Spinal cord (tissue), 10 donors: Measurements from ENCODE around the gene ENOX1. TPM values are rescaled to one million over a fixed set of nuclear protein-coding genes. Genes with fewer than 3 reads are reported as not detected.

Experiments used
- DNase-seq, 6 donors: peaks; one replicate each; pipeline versions ENCODE4 v3.0.0 to v3.0.0-alpha.2; 2013 to 2015; ENCODE audit warnings: low spot score in 6 of 6, low read depth in 4 of 6
- H3K27ac ChIP-seq: one replicate; pipeline ENCODE4 v1.5.1; 2013; ENCODE audit warnings: low read depth, low read length, control low read depth
- H3K27me3 ChIP-seq: one replicate; pipeline ENCODE4 v1.6.1; 2013; ENCODE audit warnings: low read length; ENCODE audit not compliant: control insufficient read depth, insufficient read depth
- H3K36me3 ChIP-seq: one replicate; pipeline ENCODE4 v1.6.1; 2013; ENCODE audit warnings: low read length; ENCODE audit not compliant: control insufficient read depth, insufficient read depth
- H3K4me1 ChIP-seq: one replicate; pipeline ENCODE4 v1.6.1; 2013; ENCODE audit warnings: low read length; ENCODE audit not compliant: control insufficient read depth, insufficient read depth
- H3K4me3 ChIP-seq: one replicate; pipeline ENCODE4 v1.5.1; 2013; ENCODE audit warnings: low read depth, low read length, control low read depth
- H3K9me3 ChIP-seq: one replicate; pipeline ENCODE4 v1.6.1; 2013; ENCODE audit warnings: low read length; ENCODE audit not compliant: control insufficient read depth, insufficient read depth
- WGBS: methylation state at CpG from one replicate; pipeline ENCODE4 v1.1.5; 2013; ENCODE audit warnings: missing lambda C conversion rate; ENCODE audit not compliant: insufficient coverage; 5-methylcytosine and 5-hydroxymethylcytosine counted together
- polyA plus RNA-seq, 2 donors: library from polyadenylated mRNA; unstranded; fragments of 120-200 nt; gene quantifications; one replicate each; pipeline ENCODE4 v1.2.1, GENCODE V29; 2013; ENCODE audit not compliant: insufficient read length in 2 of 2
- total RNA-seq, 2 donors: library from RNA; depleted of rRNA in 1 of 2; stranded (reverse); fragments of 120-200 nt in 1 of 2; fragments of >200 nt in 1 of 2; gene quantifications; one replicate each; pipeline versions ENCODE4 v1.2.3 to v1.2.4, GENCODE V29; 2013 to 2014
- donor health status: healthy.

Gene ENOX1
- total and polyA plus RNA-seq, 4 donors = 17.9 to 20.5 (median 19.2) TPM

DNA sequence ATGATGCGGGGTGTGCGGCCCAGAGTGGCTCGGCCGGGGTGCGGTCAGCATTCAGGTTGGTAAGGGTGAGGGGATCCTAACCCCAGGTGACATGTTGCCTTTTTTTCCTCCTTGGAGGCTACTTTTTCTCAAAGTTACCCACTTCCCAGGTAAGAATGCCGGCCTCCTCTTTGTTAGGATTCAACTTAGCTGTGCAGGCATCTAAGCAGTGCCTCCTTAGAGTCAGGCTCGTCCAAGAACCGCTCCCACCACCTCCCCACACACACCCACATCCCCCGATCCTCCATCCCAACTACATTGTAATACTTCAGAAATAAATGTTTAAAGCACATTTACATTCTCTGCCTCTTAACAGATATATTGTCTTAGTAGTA is 733 bp upstream of the ENOX1 start:
- H3K4me3 ChIP-seq = peak overlapping the region; percentile 73
- H3K27ac ChIP-seq = peak overlapping the region; percentile 40
- no peaks in the 10 kb centered on the region for H3K9me3 ChIP-seq
- H3K4me1 ChIP-seq = peaks cover 15% of the 10 kb centered on the region
- H3K36me3 ChIP-seq = no peaks in the 10 kb centered on the region
- WGBS = 0% methylated on average over 3 of the region's 9 CpGs
- H3K27me3 ChIP-seq = no peaks in the 10 kb centered on the region
- DNase-seq = peak in 2 of 6 donors; percentile 48 to 58

DNA sequence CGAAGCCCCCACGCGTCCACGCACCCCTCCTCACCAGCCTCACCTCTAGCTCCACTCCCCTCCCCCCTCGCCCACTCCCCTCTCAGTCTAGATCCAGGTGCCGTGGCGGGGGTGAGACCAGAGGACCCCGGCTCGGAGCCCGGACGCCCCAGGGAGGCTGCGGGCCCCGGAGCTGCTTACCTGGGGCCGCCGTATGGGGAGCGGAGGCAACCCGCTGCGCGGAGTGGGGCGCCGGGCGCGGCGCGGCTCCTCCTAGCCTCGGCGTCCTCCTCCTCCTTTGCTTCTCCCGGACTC is 353 bp downstream of the ENOX1 start:
- H3K4me1 ChIP-seq = peaks cover 15% of the 10 kb centered on the region
- peak overlapping the region; percentile 70 for H3K27ac ChIP-seq
- H3K4me3 ChIP-seq = peak overlapping the region; percentile 73
- H3K27me3 ChIP-seq = no peaks in the 10 kb centered on the region
- no peaks in the 10 kb centered on the region for H3K36me3 ChIP-seq
- H3K9me3 ChIP-seq = no peaks in the 10 kb centered on the region
- no peak for DNase-seq
- 0% methylated on average over 27 of the region's 28 CpGs for WGBS

DNA sequence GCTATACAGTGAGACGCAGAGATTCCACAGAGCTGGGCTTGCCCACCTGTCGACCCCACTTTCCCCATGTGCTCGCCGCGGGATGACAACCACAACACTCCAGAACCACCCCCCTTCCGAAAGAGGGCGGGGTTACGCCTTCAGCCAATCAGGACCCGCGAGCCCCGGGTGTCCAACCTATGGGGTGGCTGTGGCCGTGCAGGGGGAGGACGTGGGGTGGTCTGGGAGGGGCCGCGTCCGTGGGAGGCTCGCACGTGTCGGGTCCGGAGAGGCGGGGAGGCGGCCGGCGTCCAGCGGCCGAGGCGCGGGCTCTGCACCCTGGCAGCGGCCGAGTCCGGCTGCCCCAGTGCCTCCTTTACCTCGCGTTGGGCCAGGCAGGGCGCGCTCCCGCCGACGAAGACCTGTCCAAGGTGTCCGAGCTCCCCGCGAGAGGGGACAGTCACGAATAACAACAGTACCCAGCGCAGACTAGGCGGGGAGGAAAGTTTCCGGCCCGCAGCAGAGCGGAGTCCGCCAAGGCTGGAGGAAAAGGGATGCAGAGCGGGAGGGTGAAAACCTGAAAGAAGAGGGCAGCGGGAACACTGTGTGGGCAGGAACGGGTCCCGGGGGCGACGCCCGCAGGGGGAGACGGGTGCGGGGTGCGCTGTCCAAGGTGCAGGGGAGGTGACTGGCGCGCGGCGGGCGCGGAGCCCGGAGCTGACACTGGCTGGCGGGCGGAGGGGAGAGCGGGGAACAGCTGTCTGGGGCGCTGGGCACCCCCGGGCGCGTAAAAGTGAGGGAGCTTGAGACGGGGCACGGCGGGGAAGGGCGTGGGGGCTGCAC is 911 bp downstream of the ENOX1 start:
- H3K4me3 ChIP-seq = peak overlapping the region; percentile 73
- H3K36me3 ChIP-seq = no peaks in the 10 kb centered on the region
- H3K4me1 ChIP-seq = peaks cover 15% of the 10 kb centered on the region
- H3K27ac ChIP-seq = peak overlapping the region; percentile 70
- under 1% methylated on average over 71 of the region's 76 CpGs for WGBS
- DNase-seq = peak in 3 of 6 donors; percentile 78 to 97 (median 94)
- H3K27me3 ChIP-seq = no peaks in the 10 kb centered on the region
- no peaks in the 10 kb centered on the region for H3K9me3 ChIP-seq

- Histone ChIP-seq H3K27me3 (no peaks in the 10 kb centered on the region), H3K4me1 (peaks cover 15% of the 10 kb centered on the region), H3K27ac (peak overlapping the region; percentile 45), H3K9me3 (no peaks in the 10 kb centered on the region), H3K36me3 (no peaks in the 10 kb centered on the region), H3K4me3 (peak overlapping the region; percentile 73)
- DNase-seq = peak in 1 of 6 donors; percentile 68
- 8% methylated on average over 7 of the region's 10 CpGs for WGBS
These were observed 1.5 kb downstream of the ENOX1 start for GRCh38 chr13:43785261-43785649.

- no peaks in the 10 kb centered on the region for H3K27me3 ChIP-seq
- WGBS = no CpG with 5 or more reads among the region's 1 CpG
- peaks cover 15% of the 10 kb centered on the region for H3K4me1 ChIP-seq
- H3K9me3 ChIP-seq = no peaks in the 10 kb centered on the region
- H3K4me3 ChIP-seq = no peak overlapping the region
- H3K36me3 ChIP-seq = no peaks in the 10 kb centered on the region
- DNase-seq = peak in 1 of 6 donors; percentile 71
- H3K27ac ChIP-seq = no peak overlapping the region
These were observed 2.3 kb downstream of the ENOX1 start for GRCh38 chr13:43784496-43784895.

DNA sequence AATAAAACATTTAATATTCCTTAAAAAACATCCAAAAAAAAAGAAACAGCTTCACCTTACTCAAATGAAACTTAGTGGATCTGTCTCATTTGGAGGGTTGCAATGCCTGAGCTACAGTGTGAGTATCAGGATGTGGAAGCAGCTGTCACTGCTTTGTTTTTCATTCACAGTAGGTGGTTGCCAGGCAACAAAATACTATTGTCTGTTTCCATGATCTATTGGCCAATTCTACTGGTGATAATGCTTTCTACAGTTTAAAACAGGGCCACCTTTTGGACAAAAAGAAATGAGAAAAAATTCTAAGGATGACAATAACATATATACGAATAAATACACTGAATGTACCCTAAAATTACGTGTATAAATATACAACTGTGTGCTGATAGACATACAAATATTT is 3.0 kb downstream of the ENOX1 start:
- Histone ChIP-seq H3K4me3 (no peak overlapping the region), H3K4me1 (peaks cover 15% of the 10 kb centered on the region), H3K27me3 (no peaks in the 10 kb centered on the region), H3K36me3 (no peaks in the 10 kb centered on the region), H3K9me3 (no peaks in the 10 kb centered on the region), H3K27ac (no peak overlapping the region)
- DNase-seq = peak in 3 of 6 donors; percentile 54 to 96 (median 81)
- WGBS = no CpG with 5 or more reads among the region's 2 CpGs

DNA sequence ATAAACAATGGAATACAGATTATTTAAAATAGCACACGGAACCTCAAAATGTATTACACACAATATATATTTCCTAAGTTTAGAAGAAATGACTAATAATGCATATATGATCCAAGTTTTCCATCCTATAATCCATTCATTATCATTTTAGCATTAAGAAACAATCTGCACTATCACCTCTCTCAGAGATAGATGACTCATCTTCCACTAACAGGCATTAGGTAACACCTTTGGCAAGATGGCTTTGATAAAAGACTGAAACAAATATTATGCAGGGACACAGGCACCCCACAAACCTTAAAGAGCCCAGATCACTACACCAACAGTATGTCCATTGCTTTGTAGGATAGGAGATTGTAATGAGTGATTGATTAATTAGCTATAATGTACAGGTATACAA is 4.1 kb downstream of the ENOX1 start:
- DNase-seq = no peak
- WGBS = no CpG with 5 or more reads among the region's 1 CpG
- no peak overlapping the region for H3K4me3 ChIP-seq
- H3K4me1 ChIP-seq = peaks cover 14% of the 10 kb centered on the region
- no peaks in the 10 kb centered on the region for H3K36me3 ChIP-seq
- H3K27ac ChIP-seq = no peak overlapping the region
- no peaks in the 10 kb centered on the region for H3K9me3 ChIP-seq
- H3K27me3 ChIP-seq = no peaks in the 10 kb centered on the region

DNA sequence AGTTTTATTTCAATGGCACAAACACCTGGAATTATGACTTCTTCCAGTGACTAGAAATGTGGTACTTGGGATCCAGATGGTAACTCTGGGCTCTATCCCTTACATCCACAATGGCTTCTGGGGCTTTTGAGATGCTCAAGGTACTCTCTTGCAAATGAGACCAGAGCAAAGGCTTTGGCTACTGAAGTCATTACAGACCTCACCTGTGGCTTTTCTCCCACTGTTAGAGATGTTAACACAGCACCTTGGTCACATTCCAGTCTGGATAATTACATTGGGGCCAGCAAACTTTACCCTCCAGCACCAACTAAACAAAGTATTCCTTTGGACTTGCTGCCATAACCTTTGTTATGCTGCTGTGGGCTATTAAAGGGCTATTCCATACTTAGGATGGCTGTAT is 6.1 kb downstream of the ENOX1 start:
- Histone ChIP-seq H3K27me3 (no peaks in the 10 kb centered on the region), H3K27ac (no peak overlapping the region), H3K4me3 (no peak overlapping the region), H3K9me3 (no peaks in the 10 kb centered on the region), H3K36me3 (no peaks in the 10 kb centered on the region), H3K4me1 (peaks cover 12% of the 10 kb centered on the region)
- DNase-seq = no peak

GRCh38 chr13:43776501-43777079 is 10.2 kb downstream of the ENOX1 start:
- 50% methylated on average over 1 of the region's 2 CpGs for WGBS
- peaks cover 5% of the 10 kb centered on the region for H3K4me1 ChIP-seq
- H3K9me3 ChIP-seq = no peaks in the 10 kb centered on the region
- DNase-seq = no peak
- H3K27ac ChIP-seq = no peak overlapping the region
- no peaks in the 10 kb centered on the region for H3K27me3 ChIP-seq
- no peak overlapping the region for H3K4me3 ChIP-seq
- no peaks in the 10 kb centered on the region for H3K36me3 ChIP-seq

DNA sequence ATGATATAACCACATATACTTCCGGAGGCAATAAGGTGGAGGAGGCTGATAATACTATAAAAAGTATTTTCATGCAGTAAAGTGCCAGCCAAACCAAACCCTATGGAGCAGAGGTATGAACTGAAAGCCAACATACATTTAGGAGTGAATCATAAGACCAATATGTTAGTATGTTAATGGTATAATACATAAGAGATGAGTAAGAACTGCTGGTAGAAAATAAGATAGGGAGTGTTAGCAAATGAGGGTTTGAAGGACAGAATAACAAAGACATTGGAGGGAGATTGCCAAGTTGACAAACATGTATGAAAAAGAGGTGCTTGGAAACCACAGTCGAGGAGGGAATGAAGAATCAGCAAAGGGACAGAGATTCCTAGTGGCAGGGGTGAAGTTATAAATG is 10.8 kb downstream of the ENOX1 start:
- WGBS = 60% methylated on average over 1 of the region's 2 CpGs
- Histone ChIP-seq H3K27me3 (no peaks in the 10 kb centered on the region), H3K36me3 (no peaks in the 10 kb centered on the region), H3K4me1 (peaks cover 5% of the 10 kb centered on the region), H3K4me3 (no peak overlapping the region), H3K27ac (no peak overlapping the region), H3K9me3 (no peaks in the 10 kb centered on the region)
- DNase-seq = no peak
